ENCODE results near the gene EVX2. TPM values are rescaled to one million over a fixed set of nuclear protein-coding genes. Genes with fewer than 3 reads are reported as not detected.

The EVX2 gene
- total and polyA plus RNA-seq, 2 of the 4 experiments (the other 2 are of a cell fraction): not detected

Other genes starting within 250 kb of the EVX2 start
- 48.6 and 59.4 TPM in 2 replicates for gene LNPK, start 81.7 kb downstream of the EVX2 start, total RNA-seq (2012; rRNA removed)
- gene LNPK, start 81.7 kb downstream of the EVX2 start, polyA plus RNA-seq (2012; rRNA removed): 14.7 and 18.7 TPM in 2 replicates
- not detected in 2 replicates for gene HOXD13, start 8.8 kb upstream of the EVX2 start, total RNA-seq (2012; rRNA removed)
- not detected in 2 replicates for gene HOXD13, start 8.8 kb upstream of the EVX2 start, polyA plus RNA-seq (2012; rRNA removed)
- not detected in 2 replicates for gene HOXD12, start 15.8 kb upstream of the EVX2 start, total RNA-seq (2012; rRNA removed)
- gene HOXD12, start 15.8 kb upstream of the EVX2 start, polyA plus RNA-seq (2012; rRNA removed): not detected in 2 replicates
- gene HOXD11, start 23.3 kb upstream of the EVX2 start, total RNA-seq (2012; rRNA removed): not detected in 2 replicates
- not detected in 2 replicates for gene HOXD11, start 23.3 kb upstream of the EVX2 start, polyA plus RNA-seq (2012; rRNA removed)
- not detected in 2 replicates for gene HOXD10, start 32.8 kb upstream of the EVX2 start, total RNA-seq (2012; rRNA removed)
- not detected in 2 replicates for gene HOXD10, start 32.8 kb upstream of the EVX2 start, polyA plus RNA-seq (2012; rRNA removed)
- gene HOXD9, start 38.8 kb upstream of the EVX2 start, total RNA-seq (2012; rRNA removed): not detected in 2 replicates
- not detected in 2 replicates for gene HOXD9, start 38.8 kb upstream of the EVX2 start, polyA plus RNA-seq (2012; rRNA removed)
- gene HOXD8, start 45.7 kb upstream of the EVX2 start, total RNA-seq (2012; rRNA removed): not detected in 2 replicates
- gene HOXD8, start 45.7 kb upstream of the EVX2 start, polyA plus RNA-seq (2012; rRNA removed): not detected in 2 replicates
- not detected in 2 replicates for gene HOXD4, start 67.6 kb upstream of the EVX2 start, total RNA-seq (2012; rRNA removed)
- gene HOXD4, start 67.6 kb upstream of the EVX2 start, polyA plus RNA-seq (2012; rRNA removed): not detected in 2 replicates
- gene HOXD3, start 73.3 kb upstream of the EVX2 start, total RNA-seq (2012; rRNA removed): not detected in 2 replicates
- not detected in 2 replicates for gene HOXD3, start 73.3 kb upstream of the EVX2 start, polyA plus RNA-seq (2012; rRNA removed)
- not detected in 2 replicates for gene HOXD1, start 104.7 kb upstream of the EVX2 start, total RNA-seq (2012; rRNA removed)
- gene HOXD1, start 104.7 kb upstream of the EVX2 start, polyA plus RNA-seq (2012; rRNA removed): not detected in 2 replicates
- gene MTX2, start 185.5 kb upstream of the EVX2 start, total RNA-seq (2012; rRNA removed): 24.9 and 27.2 TPM in 2 replicates
- gene MTX2, start 185.5 kb upstream of the EVX2 start, polyA plus RNA-seq (2012; rRNA removed): 31.7 and 37.8 TPM in 2 replicates

All from IMR-90 (cell line).